Kidney (tissue), 14 donors: Measurements from ENCODE around the gene PLCH1. TPM values are rescaled to one million over a fixed set of nuclear protein-coding genes. Genes with fewer than 3 reads are reported as not detected.

ENCODE experiments used
- DNase-seq, 5 donors: peaks; one replicate each; pipeline ENCODE4 v3.0.0-alpha.2; 2013 to 2020
- FAIRE-seq: peaks from 2 replicates; lab custom pipeline; 2012; peaks lifted over from hg19 to GRCh38; lab: Jason Lieb, UNC
- H3K27ac ChIP-seq, 2 donors: one replicate each; pipeline ENCODE4 v1.7.0; 2013; ENCODE audit warnings: low read depth in 2 of 2, low read length in 2 of 2, inconsistent platforms in 1 of 2
- H3K27me3 ChIP-seq: one replicate; pipeline ENCODE4 v1.7.1; 2013; ENCODE audit warnings: low read length, inconsistent platforms; ENCODE audit not compliant: control insufficient read depth, insufficient read depth
- H3K36me3 ChIP-seq, 3 donors: one replicate each; pipeline versions ENCODE4 v1.7.0 to v1.7.1; 2013; ENCODE audit warnings: low read length in 3 of 3, control low read depth in 1 of 3, inconsistent platforms in 1 of 3; ENCODE audit not compliant: insufficient read depth in 3 of 3, control insufficient read depth in 2 of 3
- H3K4me1 ChIP-seq, 3 donors: one replicate each; pipeline versions ENCODE4 v1.7.0 to v1.7.1; 2013; ENCODE audit warnings: low read length in 3 of 3, inconsistent platforms in 1 of 3, low read depth in 1 of 3; ENCODE audit not compliant: control insufficient read depth in 2 of 3, insufficient read depth in 2 of 3
- H3K4me3 ChIP-seq, 3 donors: one replicate each; pipeline versions ENCODE4 v1.7.0 to v1.8.1; 2013; ENCODE audit warnings: low read length in 3 of 3, control low read depth in 1 of 3, inconsistent platforms in 1 of 3
- H3K9ac ChIP-seq, 3 donors: one replicate each; pipeline versions ENCODE4 v1.7.0 to v1.7.1; 2013; ENCODE audit warnings: low read length in 3 of 3, control low read depth in 1 of 3, inconsistent platforms in 1 of 3
- H3K9me3 ChIP-seq, 3 donors: one replicate each; pipeline versions ENCODE4 v1.7.0 to v1.7.1; 2013; ENCODE audit warnings: low read length in 3 of 3, control low read depth in 1 of 3, inconsistent platforms in 1 of 3; ENCODE audit not compliant: control insufficient read depth in 2 of 3, insufficient read depth in 1 of 3
- CTCF ChIP-seq: IDR thresholded peaks from 3 replicates; pipeline ENCODE4 v1.5.1; 2012; ENCODE audit warnings: mild to moderate bottlenecking, moderate library complexity, borderline replicate concordance; ENCODE audit not compliant: insufficient read depth; ENCODE audit errors: extremely low read depth
- intact Hi-C: fragments of 100-400 bp; cut with DNase I; formaldehyde crosslinking; loops from one replicate; pipeline ENCODE4 v1.11.1; 2022
- polyA plus RNA-seq: library from polyadenylated mRNA; stranded (reverse); fragments of 350-450 nt; fragmentation: Illumina TruSeq; extraction: RNeasy Lipid Tissue Mini Kit (QIAGEN cat#74804); gene quantifications from one replicate; pipeline ENCODE4 v1.2.3, GENCODE V29; 2014; ENCODE audit warnings: low read depth, low replicate concordance; ENCODE audit not compliant: insufficient read depth
- total RNA-seq: library from RNA; stranded (reverse); fragmentation: NEBNext Ultra II Directional; extraction: Animal tissue kit (Norgen Biotek cat#: 25700); gene quantifications from one replicate; pipeline ENCODE4 v1.2.1, GENCODE V29; 2021
- donor health status: control.
- donor health status: control.
- donor health status: control.
- donor health status: control.
- donor health status: control.
- donor health status: DM: yes; HTN: yes; CAD: no.
- donor health status: Normal renal cell carcinoma (clear cell type).

The PLCH1 gene
- total and polyA plus RNA-seq, 2 donors from 2014 or later, result 1.6 to 9.6 TPM

- no peak overlapping the region for H3K27ac ChIP-seq
- TF ChIP-seq CTCF, result no peak
- no peak for FAIRE-seq
- no peaks in the 10 kb centered on the region for H3K9me3 ChIP-seq
- DNase-seq, result no peak
- H3K27me3 ChIP-seq, result no peaks in the 10 kb centered on the region
- intact Hi-C loops, result no loop called here
- H3K4me3 ChIP-seq, result no peak overlapping the region
- H3K36me3 ChIP-seq, result no peaks in the 10 kb centered on the region
- H3K9ac ChIP-seq, result no peak overlapping the region
- no peaks in the 10 kb centered on the region for H3K4me1 ChIP-seq
These were observed 352.7 kb downstream of the PLCH1 start for GRCh38 chr3:155392138-155392537.

GRCh38 chr3:155391551-155391958 lies 353.3 kb downstream of the PLCH1 start:
- H3K4me3 ChIP-seq, result no peak overlapping the region
- intact Hi-C loops, result no loop called here
- no peaks in the 10 kb centered on the region for H3K9me3 ChIP-seq
- no peaks in the 10 kb centered on the region for H3K36me3 ChIP-seq
- DNase-seq (peak in 1 of 5 donors; percentile 12), FAIRE-seq (no peak)
- no peaks in the 10 kb centered on the region for H3K4me1 ChIP-seq
- H3K27me3 ChIP-seq, result no peaks in the 10 kb centered on the region
- H3K9ac ChIP-seq, result no peak overlapping the region
- TF ChIP-seq CTCF, result no peak
- no peak overlapping the region for H3K27ac ChIP-seq

- Histone ChIP-seq H3K4me1 (no peaks in the 10 kb centered on the region), H3K27ac (no peak overlapping the region), H3K9ac (no peak overlapping the region), H3K27me3 (no peaks in the 10 kb centered on the region), H3K4me3 (no peak overlapping the region), H3K36me3 (no peaks in the 10 kb centered on the region), H3K9me3 (no peaks in the 10 kb centered on the region)
- no peak for FAIRE-seq
- intact Hi-C loops, result no loop called here
- DNase-seq, result peak in 1 of 5 donors; percentile 24
- no peak for TF ChIP-seq CTCF
These were observed 353.8 kb downstream of the PLCH1 start for GRCh38 chr3:155391104-155391503.

- FAIRE-seq, result no peak
- DNase-seq, result no peak
- intact Hi-C loops, result no loop called here
- Histone ChIP-seq H3K9me3 (no peaks in the 10 kb centered on the region), H3K4me1 (no peaks in the 10 kb centered on the region), H3K4me3 (no peak overlapping the region), H3K27me3 (no peaks in the 10 kb centered on the region), H3K27ac (no peak overlapping the region), H3K9ac (no peak overlapping the region), H3K36me3 (no peaks in the 10 kb centered on the region)
- TF ChIP-seq CTCF, result no peak
These were observed 354.5 kb downstream of the PLCH1 start for GRCh38 chr3:155390351-155390750.
